K562 (cell line): ENCODE results near the gene NELL1. TPM values are rescaled to one million over a fixed set of nuclear protein-coding genes. Genes with fewer than 3 reads are reported as not detected.

Experiments
- ATAC-seq: fragments of 200-7000 bp; cut with Tn5 transposase; 3 replicates; pipeline ENCODE4 v1.9.1; 2020; ENCODE audit warnings: moderate library complexity
- BruUV-seq: library from RNA; stranded (reverse); fragments of 400-500 nt; replicated peaks from 2 replicates; lab custom pipeline; 2021; lab: Mats Ljungman, UMichigan
- CTCF ChIA-PET: fragments of 300-600 bp; formaldehyde crosslinking; extraction: SDS; loops from one replicate; lab custom pipeline; 2021; ENCODE audit warnings: low intra/inter-chr PET ratio; lab: Yijun Ruan, JAX
- POLR2A ChIA-PET: fragments of 300-600, 350-650 bp; sonication (Branson Sonifier 250); formaldehyde crosslinking; extraction: SDS; loops from one replicate; lab custom pipeline; 2021; ENCODE audit warnings: antibody characterized with exemption, inconsistent platforms; lab: Yijun Ruan, JAX
- DNase-seq, 4 experiments: peaks; one replicate each; pipeline versions ENCODE4 v3.0.0 to v3.0.0-alpha.2; 2011 to 2018; ENCODE audit warnings: low spot score in 3 of 4, mixed read lengths in 3 of 4; ENCODE audit errors: extremely low read depth in 1 of 4
- FAIRE-seq: peaks from 2 replicates; lab custom pipeline; 2011; peaks lifted over from hg19 to GRCh38; lab: Jason Lieb, UNC
- H2AFZ ChIP-seq: 2 replicates; pipeline ENCODE4 v1.6.0; 2011; ENCODE audit warnings: low read depth, low read length, control low read depth, inconsistent platforms
- H3K27ac ChIP-seq: fragments of 200-600 bp; 3 replicates; pipeline ENCODE4 v1.8.0; 2011; ENCODE audit warnings: low read depth, mild to moderate bottlenecking, control low read depth, inconsistent platforms, low read length, moderate library complexity, mixed read lengths; ENCODE audit errors: extremely low read depth
- H3K27me3 ChIP-seq, 2 experiments: fragments of 300-600 bp in 1 of 2; 2 replicates in 1 of 2; 3 replicates in 1 of 2; pipeline versions ENCODE4 v1.6.0 to v1.8.0; 2011; ENCODE audit warnings: inconsistent platforms in 2 of 2, low read length in 2 of 2, mild to moderate bottlenecking in 1 of 2, mixed read lengths in 1 of 2, moderate library complexity in 1 of 2; ENCODE audit not compliant: control insufficient read depth in 2 of 2, insufficient read depth in 2 of 2
- H3K36me3 ChIP-seq: fragments of 300-600 bp; 3 replicates; pipeline ENCODE4 v1.8.0; 2011; ENCODE audit warnings: mild to moderate bottlenecking, low read length, inconsistent platforms; ENCODE audit not compliant: control insufficient read depth, insufficient read depth
- H3K4me1 ChIP-seq, 2 experiments: fragments of 200-600 bp in 1 of 2; replicated peaks in 1 of 2; 2 replicates in 1 of 2; 3 replicates in 1 of 2; pipeline versions ENCODE4 v1.5.1 to v1.8.0; 2011; ENCODE audit warnings: inconsistent platforms in 2 of 2, low read length in 2 of 2, mild to moderate bottlenecking in 1 of 2, mixed read lengths in 1 of 2, moderate library complexity in 1 of 2; ENCODE audit not compliant: control insufficient read depth in 2 of 2, insufficient read depth in 2 of 2
- H3K4me2 ChIP-seq: 2 replicates; pipeline ENCODE4 v1.6.1; 2011; ENCODE audit warnings: low read length, control low read depth, inconsistent platforms, mixed read lengths; ENCODE audit not compliant: insufficient read depth
- H3K4me3 ChIP-seq: fragments of 200-600 bp; sonication (generic), shearing (Covaris generic); 2 replicates; pipeline ENCODE4 v1.5.1; 2016; ENCODE audit warnings: control low read depth, inconsistent platforms
- H3K79me2 ChIP-seq: fragments of 200-600 bp; 3 replicates; pipeline ENCODE4 v1.8.0; 2011; ENCODE audit warnings: low read length, inconsistent platforms; ENCODE audit not compliant: control insufficient read depth, insufficient read depth
- H3K9ac ChIP-seq, 2 experiments: 2 replicates each; pipeline versions ENCODE4 v1.6.0 to v1.6.1; 2011; ENCODE audit warnings: low read depth in 2 of 2, low read length in 2 of 2, control low read depth in 1 of 2, inconsistent platforms in 1 of 2, mild to moderate bottlenecking in 1 of 2, mixed read lengths in 1 of 2; ENCODE audit not compliant: insufficient read depth in 1 of 2
- H3K9me1 ChIP-seq: one replicate; pipeline ENCODE4 v1.6.0; 2011; ENCODE audit warnings: inconsistent platforms, mild to moderate bottlenecking, low read length, moderate library complexity; ENCODE audit not compliant: control insufficient read depth, insufficient read depth
- H3K9me3 ChIP-seq: replicated peaks from 2 replicates; pipeline ENCODE4 v1.5.1; 2011; ENCODE audit warnings: low read depth, low read length, inconsistent platforms; ENCODE audit not compliant: control insufficient read depth, insufficient read depth
- H4K20me1 ChIP-seq: replicated peaks from 2 replicates; pipeline ENCODE4 v1.6.1; 2011; ENCODE audit warnings: low read length, inconsistent platforms, mixed read lengths; ENCODE audit not compliant: control insufficient read depth, insufficient read depth
- CBX1 ChIP-seq: sonication (generic); IDR thresholded peaks from 2 replicates; pipeline ENCODE4 v1.6.1; 2016; ENCODE audit warnings: antibody characterized with exemption, low read depth, mild to moderate bottlenecking
- CBX3 ChIP-seq, 2 experiments: IDR thresholded peaks; 1 replicate in 1 of 2; 2 replicates in 1 of 2; pipeline ENCODE4 v1.6.1; 2012; ENCODE audit warnings: inconsistent platforms in 2 of 2, low read length in 2 of 2, borderline replicate concordance in 1 of 2, control low read depth in 1 of 2
- EP300 ChIP-seq: IDR thresholded peaks from 2 replicates; pipeline ENCODE4 v1.6.1; 2012; ENCODE audit warnings: low read length, improper control_type of control experiment
- HEY1 ChIP-seq: fragments of 250-450 bp; sonication (Bioruptor Pico); IDR thresholded peaks from 2 replicates; pipeline ENCODE4 v1.5.0; 2020; ENCODE audit warnings: mild to moderate bottlenecking, moderate library complexity, borderline replicate concordance
- HSF4 ChIP-seq: fragments of 250-450 bp; sonication (Bioruptor Pico); IDR thresholded peaks from 2 replicates; pipeline ENCODE4 v2.1.2; 2022; ENCODE audit warnings: mild to moderate bottlenecking, moderate library complexity, borderline replicate concordance
- NFIX ChIP-seq: fragments of 250-450 bp; sonication (Bioruptor Pico); IDR thresholded peaks from 2 replicates; pipeline ENCODE4 v1.4.0; 2020; ENCODE audit warnings: low read depth, mild to moderate bottlenecking, moderate library complexity
- RBBP5 ChIP-seq: fragments of 200-600 bp; sonication (generic); IDR thresholded peaks from 2 replicates; pipeline ENCODE4 v1.6.1; 2012; ENCODE audit warnings: borderline replicate concordance, mild to moderate bottlenecking, low read length, control low read depth, inconsistent platforms; ENCODE audit not compliant: insufficient read depth, poor library complexity, severe bottlenecking
- SAFB ChIP-seq: fragments of 200-400 bp; formaldehyde crosslinking; IDR thresholded peaks from 2 replicates; pipeline ENCODE4 v1.6.1; 2017; ENCODE audit warnings: low read depth, low read length, borderline replicate concordance
- ZNF12 ChIP-seq: sonication (generic); formaldehyde crosslinking; IDR thresholded peaks from 2 replicates; pipeline ENCODE4 v1.4.0; 2020; ENCODE audit warnings: mild to moderate bottlenecking, missing genetic modification reagents
- ZNF124 ChIP-seq: sonication (generic); formaldehyde crosslinking; IDR thresholded peaks from 2 replicates; pipeline ENCODE4 v1.8.1; 2022; ENCODE audit warnings: missing genetic modification reagents
- ZNF76 ChIP-seq: fragments of 250-450 bp; sonication (Bioruptor Pico); IDR thresholded peaks from 2 replicates; pipeline ENCODE4 v1.4.0; 2020; ENCODE audit warnings: mild to moderate bottlenecking, moderate library complexity, borderline replicate concordance
- WGBS: fragments of 100-300 bp; shearing (Covaris generic); methylation state at CpG from one replicate; pipeline ENCODE4 v1.1.6; 2016; ENCODE audit warnings: low coverage, mixed read lengths; ENCODE audit not compliant: insufficient coverage; ENCODE audit errors: missing lambda C conversion rate; 5-methylcytosine and 5-hydroxymethylcytosine counted together
- in situ Hi-C: fragments of 300-500 bp; cut with MboI; formaldehyde crosslinking; loops from 4 replicates; pipeline ENCODE4 v1.15.0; 2018; ENCODE audit warnings: inconsistent platforms, mixed read lengths
- intact Hi-C: fragments of 100-400 bp; cut with micrococcal nuclease; formaldehyde crosslinking; loops from 2 replicates; pipeline ENCODE4 v1.14.2; 2022
- polyA plus RNA-seq, 8 experiments: library from polyadenylated mRNA; depleted of rRNA in 4 of 8; stranded (reverse) in 5 of 8; unstranded in 3 of 8; fragments of >200 nt; fragmentation: Nextera tagmentation in 2 of 8; fragmentation: Illumina TruSeq in 1 of 8; extraction: Ambion mirVana in 2 of 8; extraction: Trizol in 1 of 8; gene quantifications; 2 replicates each; pipeline versions ENCODE4 v1.2.1 to v1.2.3, GENCODE V29; 2011 to 2014; ENCODE audit warnings: inconsistent platforms in 1 of 8, missing spikeins in 1 of 8
- total RNA-seq, 7 experiments: library from RNA; depleted of rRNA in 6 of 7; stranded (reverse); fragments of >200 nt in 6 of 7; fragmentation: Illumina TruSeq in 2 of 7; extraction: Trizol in 2 of 7; gene quantifications; 2 replicates each; pipeline versions ENCODE4 v1.2.1 to v1.2.3, GENCODE V29; 2011 to 2021; ENCODE audit warnings: low replicate concordance in 1 of 7

Gene NELL1
- total and polyA plus RNA-seq, 9 of the 15 experiments (the other 6 are each of a cell fraction or from before 2014, with no cell fraction given), result not detected

- Histone ChIP-seq H3K9me3 (no peaks in the 10 kb centered on the region), H3K4me3 (no peak overlapping the region), H4K20me1 (no peaks in the 10 kb centered on the region), H3K79me2 (no peaks in the 10 kb centered on the region), H3K9ac (no peak overlapping the region), H2AFZ (no peak overlapping the region), H3K27me3 (no peaks in the 10 kb centered on the region), H3K4me1 (no peaks in the 10 kb centered on the region), H3K36me3 (no peaks in the 10 kb centered on the region), H3K27ac (no peak overlapping the region), H3K9me1 (no peaks in the 10 kb centered on the region), H3K4me2 (no peak overlapping the region)
- in situ Hi-C loops (no loop called here), intact Hi-C loops (no loop called here)
- FAIRE-seq, result no peak
- no TSS peak for BruUV-seq
- ATAC-seq, result no peak
- no peak for DNase-seq
- WGBS, result 0% methylated on average over 5 of the region's 5 CpGs
- POLR2A ChIA-PET, result no interaction called here
- CTCF ChIA-PET, result interaction anchor here (0.6 kb wide), 1 partner anchor 1323 kb away, joined by 3 read pairs; no protein-coding TSS in a partner anchor
- TF ChIP-seq CBX3 (IDR thresholded peaks at IDR 0.05; ENCODE audit: borderline replicate concordance in 1 of 2, low read length in 2 of 2), result no peak
- no peak for TF ChIP-seq SAFB
- no peak for TF ChIP-seq HEY1
- no peak for TF ChIP-seq ZNF12 (CRISPR knock-in tag)
- TF ChIP-seq HSF4, result no peak
- no peak for TF ChIP-seq ZNF124 (CRISPR knock-in tag)
- no peak for TF ChIP-seq NFIX (CRISPR knock-in tag)
- no peak for TF ChIP-seq EP300
- no peak for TF ChIP-seq RBBP5
- TF ChIP-seq ZNF76 (CRISPR knock-in tag), result no peak
- TF ChIP-seq CBX1, result no peak
These were observed 721.0 kb downstream of the NELL1 start for GRCh38 chr11:21390430-21390829.
